Measurements from ENCODE around the gene ARL14EP. TPM values are rescaled to one million over a fixed set of nuclear protein-coding genes. Genes with fewer than 3 reads are reported as not detected.

ARL14EP gene
- total and polyA plus RNA-seq, 2 of the 8 experiments (the other 6 are each of a cell fraction or from before 2014, with no cell fraction given): 14.3 to 29.6 TPM

DNA sequence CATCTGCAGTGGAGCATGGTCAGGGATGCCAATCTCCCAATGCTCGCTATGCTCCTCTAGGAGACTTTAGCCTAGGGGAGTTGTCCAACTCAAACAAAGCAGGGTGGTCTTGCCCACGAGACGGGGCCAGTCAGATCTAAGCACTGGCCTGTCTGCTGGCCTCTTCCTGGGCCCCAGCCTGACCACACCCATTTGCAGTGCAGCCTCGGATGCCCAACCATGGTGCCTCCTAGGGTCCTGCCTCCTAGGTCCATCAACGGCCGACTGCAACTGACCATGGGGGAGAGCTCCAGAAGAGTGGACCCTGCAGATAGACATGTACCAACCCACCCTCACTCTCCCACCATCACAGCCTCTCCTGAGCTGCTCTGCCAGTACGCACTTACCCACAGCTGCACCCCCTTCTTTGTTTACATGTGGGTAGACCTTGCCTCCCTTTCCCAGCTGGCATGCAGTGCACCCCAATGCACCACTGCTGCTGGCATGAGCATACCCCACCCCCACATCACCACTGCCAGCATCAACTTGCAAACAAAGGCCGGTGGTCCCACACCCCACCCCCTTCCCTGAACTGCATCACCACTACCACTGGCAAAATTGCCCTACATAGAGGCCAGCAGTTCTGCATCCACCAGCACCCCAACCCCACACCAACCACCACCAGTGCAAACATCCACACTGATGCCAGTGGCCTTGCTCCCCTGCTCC lies 27.6 kb upstream of the ARL14EP start (continued):
- TF ChIP-seq, protein P1, sequence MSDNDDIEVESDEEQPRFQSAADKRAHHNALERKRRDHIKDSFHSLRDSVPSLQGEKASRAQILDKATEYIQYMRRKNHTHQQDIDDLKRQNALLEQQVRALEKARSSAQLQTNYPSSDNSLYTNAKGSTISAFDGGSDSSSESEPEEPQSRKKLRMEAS (IDR thresholded peaks at IDR 0.05): no peak
- TF ChIP-seq RNF2 (IDR thresholded peaks at IDR 0.05; ENCODE audit: borderline replicate concordance, low read depth, low read length, missing control alignments, poor library complexity, severe bottlenecking) (no peak), POU5F1 (IDR thresholded peaks at IDR 0.05; ENCODE audit: low read depth, low read length) (no peak), NRF1 (IDR thresholded peaks at IDR 0.05; ENCODE audit: low read depth, low read length) (no peak), TAF7 (optimal IDR thresholded peaks at IDR 0.05; ENCODE audit: borderline replicate concordance, low read depth, low read length) (no peak), CHD1 (IDR thresholded peaks at IDR 0.05; ENCODE audit: low read depth, low read length) (no peak), SIX5 (IDR thresholded peaks at IDR 0.05; ENCODE audit: low read depth, low read length) (no peak), CBX8 (IDR thresholded peaks at IDR 0.05; ENCODE audit: borderline replicate concordance, low read depth, low read length) (no peak), JUND (IDR thresholded peaks at IDR 0.05; ENCODE audit: low read length) (no peak), RBBP5 (IDR thresholded peaks at IDR 0.05; ENCODE audit: borderline replicate concordance, low read depth, low read length) (no peak)

Data from H1 (cell line).